ENCODE data around the gene UMAD1.

UMAD1 gene

GRCh38 chr7:7695111-7695817, 54.7 kb downstream of the UMAD1 start:
- no peak for DNase-seq

GRCh38 chr7:7696458-7697119, 56.0 kb downstream of the UMAD1 start:
- DNase-seq, result no peak

- no peak for DNase-seq
These were observed 58.4 kb downstream of the UMAD1 start for GRCh38 chr7:7698930-7699329.

- DNase-seq, result no peak
These were observed 58.8 kb downstream of the UMAD1 start for GRCh38 chr7:7699380-7699779.

GRCh38 chr7:7699970-7700369, 59.4 kb downstream of the UMAD1 start:
- DNase-seq, result no peak

- no peak for DNase-seq
These were observed 61.0 kb downstream of the UMAD1 start for GRCh38 chr7:7701527-7701926.

- no peak for DNase-seq
These were observed 62.3 kb downstream of the UMAD1 start for GRCh38 chr7:7702826-7703225.

GRCh38 chr7:7703427-7703826, 62.9 kb downstream of the UMAD1 start:
- no peak for DNase-seq

GRCh38 chr7:7704867-7705266, 64.3 kb downstream of the UMAD1 start:
- DNase-seq, result no peak

GRCh38 chr7:7705318-7705717, 64.8 kb downstream of the UMAD1 start:
- no peak for DNase-seq

- DNase-seq, result no peak
These were observed 65.6 kb downstream of the UMAD1 start for GRCh38 chr7:7706101-7706511.

- DNase-seq, result no peak
These were observed 66.1 kb downstream of the UMAD1 start for GRCh38 chr7:7706556-7707172.

GRCh38 chr7:7707246-7707645, 66.7 kb downstream of the UMAD1 start:
- DNase-seq, result no peak

GRCh38 chr7:7707806-7708205, 67.3 kb downstream of the UMAD1 start:
- no peak for DNase-seq

- no peak for DNase-seq
These were observed 68.7 kb downstream of the UMAD1 start for GRCh38 chr7:7709291-7709690.

- DNase-seq, result no peak
These were observed 69.9 kb downstream of the UMAD1 start for GRCh38 chr7:7710469-7710868.

GRCh38 chr7:7713730-7714129, 73.2 kb downstream of the UMAD1 start:
- DNase-seq, result no peak

- no peak for DNase-seq
These were observed 77.9 kb downstream of the UMAD1 start, which contains the start of gene RPA3 for GRCh38 chr7:7718492-7718891. Gene RPA3, minus strand, starts transcription at chr7:7718607. Its CDS starts 78,189 bp downstream, at chr7:7640418.

- peak; percentile 37 for DNase-seq
These were observed 78.7 kb downstream of the UMAD1 start for GRCh38 chr7:7719236-7719635.

- no peak for DNase-seq
These were observed 79.6 kb downstream of the UMAD1 start for GRCh38 chr7:7720193-7720592.

- no peak for DNase-seq
These were observed 80.4 kb downstream of the UMAD1 start for GRCh38 chr7:7720750-7721621.

GRCh38 chr7:7731732-7732131, 91.2 kb downstream of the UMAD1 start:
- DNase-seq, result no peak

GRCh38 chr7:7732621-7733281, 92.2 kb downstream of the UMAD1 start:
- DNase-seq, result no peak
